CD4-positive, alpha-beta memory T cell (primary cell): ENCODE data around the gene NFATC3. TPM values are rescaled to one million over a fixed set of nuclear protein-coding genes. Genes with fewer than 3 reads are reported as not detected.
"Not testable (repeated sequence)": the region's sequence is repeated elsewhere in the genome, so short reads cannot be mapped to it uniquely, and the experiment has no call there.

Experiments
- CTCF ChIA-PET: fragments of 350-600 bp; sonication (Branson Sonifier 250); formaldehyde crosslinking; loops from one replicate; lab custom pipeline; 2021; ENCODE audit warnings: inconsistent platforms; ENCODE audit not compliant: partially characterized antibody; lab: Charles Lee
- POLR2A ChIA-PET: fragments of 350-600 bp; sonication (Branson Sonifier 250); formaldehyde crosslinking; loops from one replicate; lab custom pipeline; 2021; ENCODE audit not compliant: partially characterized antibody; lab: Charles Lee
- DNase-seq, 5 donors: peaks; one replicate each; pipeline versions ENCODE4 v3.0.0 to v3.0.0-alpha.2; 2020 to 2022; ENCODE audit warnings: mixed read lengths in 1 of 5
- H3K27ac ChIP-seq: one replicate; pipeline ENCODE4 v1.7.0; 2013; ENCODE audit warnings: low read depth, low read length
- H3K27me3 ChIP-seq: 2 replicates; pipeline ENCODE4 v1.7.0; 2013; ENCODE audit warnings: mild to moderate bottlenecking, low read length, moderate library complexity; ENCODE audit not compliant: insufficient read depth
- H3K36me3 ChIP-seq: 2 replicates; pipeline ENCODE4 v1.7.0; 2013; ENCODE audit warnings: mild to moderate bottlenecking, low read length, moderate library complexity; ENCODE audit not compliant: insufficient read depth
- H3K4me1 ChIP-seq: 2 replicates; pipeline ENCODE4 v1.7.0; 2013; ENCODE audit warnings: mild to moderate bottlenecking, low read length, moderate library complexity; ENCODE audit not compliant: insufficient read depth
- H3K4me3 ChIP-seq, 2 donors: one replicate each; pipeline ENCODE4 v1.7.0; 2013; ENCODE audit warnings: low read length in 2 of 2, mild to moderate bottlenecking in 1 of 2
- H3K9me3 ChIP-seq, 2 donors: one replicate each; pipeline ENCODE4 v1.7.0; 2013; ENCODE audit warnings: low read length in 2 of 2, control low read depth in 1 of 2; ENCODE audit not compliant: control insufficient read depth in 1 of 2
- H3K27ac Mint-ChIP-seq, 7 donors: one replicate each; pipeline ENCODE4 v1.8.0; 2020 to 2021; ENCODE audit warnings: mixed read lengths in 7 of 7, mild to moderate bottlenecking in 6 of 7, inconsistent platforms in 3 of 7, moderate library complexity in 3 of 7
- H3K27me3 Mint-ChIP-seq, 2 donors: one replicate each; pipeline ENCODE4 v1.8.0; 2020 to 2021; ENCODE audit warnings: mixed read lengths in 2 of 2
- H3K36me3 Mint-ChIP-seq, 2 donors: one replicate each; pipeline ENCODE4 v1.8.0; 2020 to 2021; ENCODE audit warnings: mixed read lengths in 2 of 2, inconsistent platforms in 1 of 2, mild to moderate bottlenecking in 1 of 2
- H3K4me1 Mint-ChIP-seq, 4 donors: one replicate each; pipeline ENCODE4 v1.8.0; 2020 to 2021; ENCODE audit warnings: mixed read lengths in 4 of 4, mild to moderate bottlenecking in 1 of 4
- H3K4me3 Mint-ChIP-seq, 8 donors: one replicate each; pipeline ENCODE4 v1.8.0; 2020 to 2021; ENCODE audit warnings: mixed read lengths in 8 of 8, mild to moderate bottlenecking in 7 of 8, moderate library complexity in 6 of 8, inconsistent platforms in 3 of 8
- H3K9me3 Mint-ChIP-seq, 8 donors: one replicate each; pipeline ENCODE4 v1.8.0; 2020 to 2021; ENCODE audit warnings: mixed read lengths in 8 of 8, mild to moderate bottlenecking in 5 of 8, inconsistent platforms in 3 of 8, moderate library complexity in 1 of 8
- intact Hi-C: fragments of 100-400 bp; cut with micrococcal nuclease; formaldehyde crosslinking; loops from one replicate; pipeline ENCODE4 v1.15.1; 2023
- polyA plus RNA-seq, 2 donors: library from polyadenylated mRNA; unstranded; fragments of 300-500 nt; fragmentation: Illumina TruSeq; gene quantifications; one replicate each; pipeline ENCODE4 v1.2.3, GENCODE V29; 2021
- total RNA-seq, 2 experiments: library from RNA; stranded (reverse); gene quantifications; one replicate each; pipeline ENCODE4 v1.2.3, GENCODE V29; 2021

The NFATC3 gene
- total and polyA plus RNA-seq, 4 experiments from 2014 or later = 76.5 to 134 (median 111) TPM

- Mint-ChIP-seq H3K4me3 (peak overlapping the region in 6 of 8 donors; percentile 2 to 74 (median 55)), H3K36me3 (peaks cover 23 to 35% of the 10 kb centered on the region in 2 donors), H3K4me1 (peaks cover 58 to 94% (median 78%) of the 10 kb centered on the region in 4 donors), H3K9me3 (peaks cover 0 to 33% (median 20%) of the 10 kb centered on the region in 8 donors), H3K27me3 (no peaks in the 10 kb centered on the region), H3K27ac (peak overlapping the region in 4 of 7 donors; percentile 53 to 68 (median 62))
- no peaks in the 10 kb centered on the region for H3K27me3 ChIP-seq
- ChIA-PET POLR2A (interaction anchor here (1.2 kb wide), 1 partner anchor 11 kb away, joined by 3 read pairs; no protein-coding TSS in a partner anchor), CTCF (interaction anchor here (0.7 to 2.2 kb wide), 4 partner anchors 19 to 149 kb away, joined by 3 to 10 read pairs (median 5); no protein-coding TSS in a partner anchor)
- intact Hi-C loops = loop anchor here (10.0 kb wide), 1 partner anchor 48 kb away; no protein-coding TSS in a partner anchor
- no peak overlapping the region for H3K4me3 ChIP-seq
- H3K9me3 ChIP-seq = no peaks in the 10 kb centered on the region
- no peaks in the 10 kb centered on the region for H3K36me3 ChIP-seq
- peaks cover 74% of the 10 kb centered on the region for H3K4me1 ChIP-seq
- no peak overlapping the region for H3K27ac ChIP-seq
- DNase-seq = no peak
Observed at GRCh38 chr16:68113059-68113761, 28.0 kb downstream of the NFATC3 start.

- Histone ChIP-seq H3K36me3 (no peaks in the 10 kb centered on the region), H3K9me3 (no peaks in the 10 kb centered on the region), H3K27me3 (no peaks in the 10 kb centered on the region), H3K4me3 (no peak overlapping the region), H3K27ac (no peak overlapping the region), H3K4me1 (peaks cover 75% of the 10 kb centered on the region)
- H3K36me3 Mint-ChIP-seq = peaks cover 23 to 33% of the 10 kb centered on the region in 2 donors
- ChIA-PET CTCF (interaction anchor here (2.2 kb wide), 1 partner anchor 20 kb away, joined by 10 read pairs; no protein-coding TSS in a partner anchor), POLR2A (no interaction called here)
- H3K27ac Mint-ChIP-seq = peak overlapping the region in 1 of 7 donors; percentile 36
- H3K9me3 Mint-ChIP-seq = peaks cover 0 to 27% (median 19%) of the 10 kb centered on the region in 8 donors
- intact Hi-C loops = loop anchor here (10.0 kb wide), 1 partner anchor 49 kb away; no protein-coding TSS in a partner anchor
- H3K4me1 Mint-ChIP-seq = peaks cover 56 to 94% (median 77%) of the 10 kb centered on the region in 4 donors
- peak overlapping the region in 4 of 8 donors; percentile 8 to 75 (median 17) for H3K4me3 Mint-ChIP-seq
- H3K27me3 Mint-ChIP-seq = no peaks in the 10 kb centered on the region
- DNase-seq = no peak
Observed at GRCh38 chr16:68113765-68114240, 28.6 kb downstream of the NFATC3 start.

- H3K9me3 ChIP-seq, DNase-seq, H3K27me3 ChIP-seq, H3K36me3 ChIP-seq, H3K27me3 Mint-ChIP-seq, H3K27ac ChIP-seq, H3K4me3 ChIP-seq: not testable (repeated sequence)
- peaks cover 60 to 94% (median 77%) of the 10 kb centered on the region in 4 donors for H3K4me1 Mint-ChIP-seq
- ChIA-PET CTCF (interaction anchor here (1.0 to 2.2 kb wide), 2 partner anchors 21 to 34 kb away, joined by 4 to 10 read pairs; no protein-coding TSS in a partner anchor), POLR2A (interaction anchor here (0.7 kb wide), 1 partner anchor 53 kb away, joined by 4 read pairs; no protein-coding TSS in a partner anchor)
- H3K27ac Mint-ChIP-seq = peak overlapping the region in 4 of 7 donors; percentile 8 to 74 (median 42)
- peak overlapping the region in 2 of 8 donors; percentile 36 to 52 for H3K4me3 Mint-ChIP-seq
- intact Hi-C loops = loop anchor here (10.0 kb wide), 1 partner anchor 50 kb away; no protein-coding TSS in a partner anchor
- H3K9me3 Mint-ChIP-seq = peaks cover 0 to 16% (median 11%) of the 10 kb centered on the region in 8 donors
- peaks cover 15 to 22% of the 10 kb centered on the region in 2 donors for H3K36me3 Mint-ChIP-seq
- peaks cover 86% of the 10 kb centered on the region for H3K4me1 ChIP-seq
Observed at GRCh38 chr16:68114939-68115338, 29.8 kb downstream of the NFATC3 start.

GRCh38 chr16:68115851-68116250 is 30.7 kb downstream of the NFATC3 start:
- Mint-ChIP-seq H3K27me3 (no peaks in the 10 kb centered on the region), H3K4me3 (peak overlapping the region in 2 of 8 donors; percentile 1 to 38), H3K27ac (peak overlapping the region in 2 of 7 donors; percentile 16 to 62), H3K36me3 (peaks cover 13 to 17% of the 10 kb centered on the region in 2 donors), H3K4me1 (peaks cover 57 to 96% (median 80%) of the 10 kb centered on the region in 4 donors), H3K9me3 (peaks cover 0 to 11% (median 5%) of the 10 kb centered on the region in 8 donors)
- CTCF ChIA-PET = interaction anchor here (1.6 to 4.5 kb wide), 3 partner anchors 13 to 23 kb away, joined by 4 to 35 read pairs (median 10); no protein-coding TSS in a partner anchor
- DNase-seq = no peak
- Histone ChIP-seq H3K27ac (no peak overlapping the region), H3K27me3 (no peaks in the 10 kb centered on the region), H3K9me3 (no peaks in the 10 kb centered on the region), H3K4me1 (peaks cover 95% of the 10 kb centered on the region), H3K36me3 (no peaks in the 10 kb centered on the region), H3K4me3 (no peak overlapping the region)
- POLR2A ChIA-PET = no interaction called here
- intact Hi-C loops = loop anchor here (1.0 to 10.0 kb wide), 2 partner anchors 31 to 51 kb away; partner anchors contain the start of gene NFATC3

- Histone ChIP-seq H3K36me3 (no peaks in the 10 kb centered on the region), H3K27ac (no peak overlapping the region), H3K27me3 (no peaks in the 10 kb centered on the region), H3K4me1 (peaks cover 95% of the 10 kb centered on the region), H3K4me3 (no peak overlapping the region), H3K9me3 (no peaks in the 10 kb centered on the region)
- CTCF ChIA-PET = interaction anchor here (1.1 to 4.5 kb wide), 6 partner anchors 12 to 112 kb away, joined by 3 to 35 read pairs (median 6); no protein-coding TSS in a partner anchor
- Mint-ChIP-seq H3K36me3 (peaks cover 11 to 12% of the 10 kb centered on the region in 2 donors), H3K27me3 (no peaks in the 10 kb centered on the region), H3K9me3 (peaks cover 0 to 6% (median 1%) of the 10 kb centered on the region in 8 donors), H3K4me3 (peak overlapping the region in 4 of 8 donors; percentile 30 to 78 (median 50)), H3K4me1 (peaks cover 52 to 96% (median 79%) of the 10 kb centered on the region in 4 donors), H3K27ac (peak overlapping the region in 2 of 7 donors; percentile 62)
- DNase-seq = peak in 4 of 5 donors; percentile 30 to 41 (median 33)
- POLR2A ChIA-PET = interaction anchor here (1.5 kb wide), 1 partner anchor 29 kb away, joined by 5 read pairs; no protein-coding TSS in a partner anchor
- intact Hi-C loops = loop anchor here (1.0 to 10.0 kb wide), 2 partner anchors 31 to 52 kb away; partner anchors contain the start of gene NFATC3
Observed at GRCh38 chr16:68116256-68116867, 31.2 kb downstream of the NFATC3 start.

- intact Hi-C loops = loop anchor here (10.0 kb wide), 1 partner anchor 53 kb away; no protein-coding TSS in a partner anchor
- peaks cover 98% of the 10 kb centered on the region for H3K4me1 ChIP-seq
- H3K4me3 ChIP-seq = no peak overlapping the region
- Mint-ChIP-seq H3K27me3 (no peaks in the 10 kb centered on the region), H3K4me1 (peaks cover 53 to 99% (median 81%) of the 10 kb centered on the region in 4 donors), H3K27ac (peak overlapping the region; percentile 1 to 90 (median 46)), H3K4me3 (peak overlapping the region in 5 of 8 donors; percentile 29 to 67 (median 58)), H3K36me3 (peaks cover 7 to 14% of the 10 kb centered on the region in 2 donors), H3K9me3 (no peaks in the 10 kb centered on the region)
- no peaks in the 10 kb centered on the region for H3K27me3 ChIP-seq
- ChIA-PET CTCF (interaction anchor here (0.9 to 4.5 kb wide), 5 partner anchors 25 to 77 kb away, joined by 4 to 35 read pairs (median 7); no protein-coding TSS in a partner anchor), POLR2A (interaction anchor here (1.2 to 1.5 kb wide), 3 partner anchors 11 to 32 kb away, joined by 3 to 5 read pairs (median 4); partner anchors contain the start of gene NFATC3)
- no peak overlapping the region for H3K27ac ChIP-seq
- H3K9me3 ChIP-seq = no peaks in the 10 kb centered on the region
- no peak for DNase-seq
- peaks cover 6% of the 10 kb centered on the region for H3K36me3 ChIP-seq
Observed at GRCh38 chr16:68117884-68118283, 32.7 kb downstream of the NFATC3 start.
